B cell (primary cell): ENCODE measurements around the gene PALD1.

ENCODE experiments used
- EZH2 ChIP-seq: IDR thresholded peaks from 2 replicates; pipeline ENCODE4 v1.6.1; 2012; ENCODE audit warnings: borderline replicate concordance, low read depth, mild to moderate bottlenecking, moderate library complexity, low read length; ENCODE audit not compliant: insufficient read depth, poor library complexity, severe bottlenecking
- TF ChIP-seq, protein P1 (sequence below): fragments of 200-600 bp; IDR thresholded peaks from one replicate; pipeline ENCODE4 v1.8.0; 2022; ENCODE audit warnings: antibody characterized with exemption, mild to moderate bottlenecking

- TF ChIP-seq, protein P1, sequence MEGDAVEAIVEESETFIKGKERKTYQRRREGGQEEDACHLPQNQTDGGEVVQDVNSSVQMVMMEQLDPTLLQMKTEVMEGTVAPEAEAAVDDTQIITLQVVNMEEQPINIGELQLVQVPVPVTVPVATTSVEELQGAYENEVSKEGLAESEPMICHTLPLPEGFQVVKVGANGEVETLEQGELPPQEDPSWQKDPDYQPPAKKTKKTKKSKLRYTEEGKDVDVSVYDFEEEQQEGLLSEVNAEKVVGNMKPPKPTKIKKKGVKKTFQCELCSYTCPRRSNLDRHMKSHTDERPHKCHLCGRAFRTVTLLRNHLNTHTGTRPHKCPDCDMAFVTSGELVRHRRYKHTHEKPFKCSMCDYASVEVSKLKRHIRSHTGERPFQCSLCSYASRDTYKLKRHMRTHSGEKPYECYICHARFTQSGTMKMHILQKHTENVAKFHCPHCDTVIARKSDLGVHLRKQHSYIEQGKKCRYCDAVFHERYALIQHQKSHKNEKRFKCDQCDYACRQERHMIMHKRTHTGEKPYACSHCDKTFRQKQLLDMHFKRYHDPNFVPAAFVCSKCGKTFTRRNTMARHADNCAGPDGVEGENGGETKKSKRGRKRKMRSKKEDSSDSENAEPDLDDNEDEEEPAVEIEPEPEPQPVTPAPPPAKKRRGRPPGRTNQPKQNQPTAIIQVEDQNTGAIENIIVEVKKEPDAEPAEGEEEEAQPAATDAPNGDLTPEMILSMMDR: no peak
- no peak for TF ChIP-seq EZH2
Observed at GRCh38 chr10:70615211-70615610, 136.6 kb downstream of the PALD1 start.
